GM12865 (cell line): ENCODE measurements around the gene TEX48.
A peak's percentile ranks its signal among the peaks of the same experiment; 100 is the strongest.

Experiments
- DNase-seq: peaks from one replicate; pipeline ENCODE4 v3.0.0; 2010; ENCODE audit warnings: low read depth
- H3K4me3 ChIP-seq: 2 replicates; pipeline ENCODE4 v1.5.1; 2011; ENCODE audit warnings: mild to moderate bottlenecking, low read depth, low read length, control low read depth
- CTCF ChIP-seq: IDR thresholded peaks from 2 replicates; pipeline ENCODE4 v1.5.1; 2011; ENCODE audit warnings: low read length, control low read depth, low read depth, inconsistent platforms; ENCODE audit not compliant: insufficient read depth; ENCODE audit errors: missing control alignments

TEX48 gene

GRCh38 chr9:114662081-114662989 lies 19.7 kb downstream of the TEX48 start:
- peak; percentile 54 for DNase-seq
- no peak overlapping the region for H3K4me3 ChIP-seq
- peak; percentile 81 for TF ChIP-seq CTCF

DNA sequence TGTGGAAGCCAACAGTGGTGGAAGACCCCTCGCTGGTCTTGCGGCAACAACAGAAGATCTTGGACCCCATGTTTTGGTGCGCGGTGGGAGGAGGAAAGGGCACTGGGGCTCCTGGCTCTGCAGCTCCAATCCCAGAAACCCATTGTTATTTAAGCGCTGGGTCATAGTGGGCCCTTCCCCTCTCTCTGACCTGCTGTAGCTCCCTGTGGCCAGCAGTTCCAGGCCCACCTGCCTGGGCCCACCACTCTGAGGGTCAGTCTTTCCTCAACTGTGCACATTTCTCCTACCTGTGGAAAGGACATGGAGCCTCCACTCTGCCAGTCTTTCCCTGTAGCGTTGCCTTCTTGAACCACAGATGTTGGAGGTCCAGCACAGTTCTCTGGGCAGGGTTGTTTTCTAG lies 24.3 kb downstream of the TEX48 start, which contains the start of gene TEX53:
Gene TEX53 (minus strand): TSS at position 101 of the 400 bp plus-strand sequence. CDS start 31 bp downstream, at position 70.
- no peak within 1 kb of the TSS for H3K4me3 ChIP-seq
- no peak for DNase-seq

DNA sequence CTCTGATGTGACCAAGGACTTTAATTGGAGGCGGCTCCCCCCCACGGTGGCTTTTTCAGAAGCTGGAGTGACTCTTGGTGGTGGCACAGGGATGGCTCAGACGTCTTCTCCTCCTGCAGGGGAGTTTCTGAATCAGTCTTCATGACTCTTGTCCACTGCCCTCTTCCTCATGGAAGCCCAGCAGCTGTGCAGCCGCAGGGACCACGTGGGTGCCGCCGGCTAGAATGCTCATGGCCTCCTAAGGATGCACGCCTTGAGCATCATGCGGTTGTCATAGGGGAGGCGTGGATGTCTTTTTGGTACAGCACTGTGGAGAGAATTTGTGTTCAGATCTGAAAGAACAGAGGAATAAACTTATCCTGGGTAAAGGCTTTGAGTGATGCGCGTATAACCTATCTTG lies 25.7 kb downstream of the TEX48 start:
- H3K4me3 ChIP-seq, result no peak overlapping the region
- DNase-seq, result no peak
- no peak for TF ChIP-seq CTCF

More for the DNA sequence above, 24.3 kb downstream of the TEX48 start, which contains the start of gene TEX53:
- no peak for TF ChIP-seq CTCF

- no peak for TF ChIP-seq CTCF
- H3K4me3 ChIP-seq, result no peak overlapping the region
- DNase-seq, result no peak
Measured at GRCh38 chr9:114655689-114656088, 26.3 kb downstream of the TEX48 start.

DNA sequence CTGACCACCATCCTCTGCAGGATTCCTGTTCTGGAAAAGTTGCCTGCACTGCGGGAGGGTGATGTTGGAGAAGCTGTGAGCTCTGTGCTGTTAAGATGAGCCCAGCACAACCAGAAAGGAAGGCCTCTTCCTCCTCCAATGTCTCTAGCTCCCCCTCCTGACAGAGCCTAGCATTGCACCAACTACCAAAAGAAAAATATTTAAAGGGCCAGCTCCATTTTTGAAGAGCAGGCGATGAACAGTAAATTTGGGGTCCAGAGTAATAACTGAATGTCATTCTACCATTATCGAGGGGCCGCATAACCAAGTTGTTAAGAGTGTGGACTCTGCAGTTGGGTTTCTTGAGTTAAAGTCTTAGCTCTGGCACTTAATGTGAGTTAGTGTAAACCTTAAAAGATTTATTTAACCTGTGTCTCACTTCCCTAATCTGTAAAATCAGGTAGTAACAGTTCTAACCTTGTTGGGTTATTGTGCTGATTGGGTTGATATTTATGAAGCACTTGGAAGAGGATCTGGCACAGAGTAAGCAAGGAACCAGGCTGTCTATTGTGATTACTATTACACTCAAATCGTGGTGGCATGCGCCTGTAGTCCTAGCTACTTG lies 28.3 kb downstream of the TEX48 start:
- H3K4me3 ChIP-seq, result no peak overlapping the region
- DNase-seq, result peak; percentile 82
- peak; percentile 94 for TF ChIP-seq CTCF

- no peak for TF ChIP-seq CTCF
- no peak overlapping the region for H3K4me3 ChIP-seq
- no peak for DNase-seq
Measured at GRCh38 chr9:114652776-114653555, 29.0 kb downstream of the TEX48 start.
